GM12878 (cell line): Measurements from ENCODE around the gene WDFY3. TPM values are rescaled to one million over a fixed set of nuclear protein-coding genes. Genes with fewer than 3 reads are reported as not detected.

Experiments
- ATAC-seq: fragments of 200-7000 bp; cut with Tn5 transposase; 3 replicates; pipeline ENCODE4 v1.9.1; 2020; ENCODE audit warnings: mild to moderate bottlenecking, moderate library complexity
- BruUV-seq: library from RNA; stranded (reverse); fragments of 400-500 nt; replicated peaks from 2 replicates; lab custom pipeline; 2021; lab: Mats Ljungman, UMichigan
- CTCF ChIA-PET: fragments of 300-600 bp; sonication (Branson Sonifier 250); formaldehyde crosslinking; extraction: SDS; loops from one replicate; lab custom pipeline; 2021; ENCODE audit warnings: inconsistent platforms; lab: Yijun Ruan, JAX
- POLR2A ChIA-PET: fragments of 350-600 bp; formaldehyde crosslinking; extraction: SDS; loops from one replicate; lab custom pipeline; 2021; ENCODE audit warnings: inconsistent platforms; lab: Charles Lee
- RAD21 ChIA-PET: fragments of 300-600 bp; sonication (Branson Sonifier 250); formaldehyde crosslinking; loops from one replicate; lab custom pipeline; 2023; ENCODE audit warnings: antibody characterized with exemption; ENCODE audit not compliant: unreplicated experiment; lab: Charles Lee
- SMC1A ChIA-PET: fragments of 300-600 bp; sonication (Branson Sonifier 250); formaldehyde crosslinking; loops from one replicate; lab custom pipeline; 2023; ENCODE audit not compliant: unreplicated experiment, uncharacterized antibody; lab: Charles Lee
- DNase-seq: peaks from one replicate; pipeline ENCODE4 v3.0.0-alpha.2; 2011; ENCODE audit warnings: low read depth, low spot score
- FAIRE-seq: peaks from 3 replicates; lab custom pipeline; 2011; peaks lifted over from hg19 to GRCh38; lab: Jason Lieb, UNC
- H2AFZ ChIP-seq: 2 replicates; pipeline ENCODE4 v1.6.0; 2011; ENCODE audit warnings: low read depth, low read length, control low read depth; ENCODE audit not compliant: control insufficient read depth
- H3K27ac ChIP-seq: 2 replicates; pipeline ENCODE4 v1.5.1; 2011; ENCODE audit warnings: control low read depth; ENCODE audit not compliant: control insufficient read depth, insufficient read depth
- H3K27me3 ChIP-seq, 2 experiments: replicated peaks in 1 of 2; 2 replicates each; pipeline versions ENCODE4 v1.6.0 to v1.6.1; 2011; ENCODE audit warnings: low read length in 1 of 2; ENCODE audit not compliant: control insufficient read depth in 2 of 2, insufficient read depth in 2 of 2
- H3K36me3 ChIP-seq, 2 experiments: 2 replicates each; pipeline ENCODE4 v1.5.1; 2011; ENCODE audit warnings: low read length in 1 of 2; ENCODE audit not compliant: control insufficient read depth in 2 of 2, insufficient read depth in 2 of 2
- H3K4me1 ChIP-seq: 2 replicates; pipeline ENCODE4 v1.6.1; 2011; ENCODE audit warnings: mild to moderate bottlenecking, low read length, moderate library complexity, mixed read lengths; ENCODE audit not compliant: control insufficient read depth, insufficient read depth
- H3K4me2 ChIP-seq: 2 replicates; pipeline ENCODE4 v1.6.0; 2011; ENCODE audit warnings: control low read depth; ENCODE audit not compliant: control insufficient read depth, insufficient read depth
- H3K4me3 ChIP-seq: fragments of 200-600 bp; sonication (generic); 2 replicates; pipeline ENCODE4 v1.5.1; 2016
- H3K79me2 ChIP-seq: 2 replicates; pipeline ENCODE4 v1.6.0; 2011; ENCODE audit warnings: low read length; ENCODE audit not compliant: control insufficient read depth, insufficient read depth
- H3K9ac ChIP-seq: 2 replicates; pipeline ENCODE4 v1.8.0; 2011; ENCODE audit warnings: low read length, control low read depth, mixed read lengths; ENCODE audit not compliant: control insufficient read depth, insufficient read depth
- H3K9me3 ChIP-seq: replicated peaks from 3 replicates; pipeline ENCODE4 v1.5.1; 2011; ENCODE audit warnings: mild to moderate bottlenecking, low read length; ENCODE audit not compliant: control insufficient read depth, insufficient read depth
- H4K20me1 ChIP-seq: 2 replicates; pipeline ENCODE4 v1.6.0; 2011; ENCODE audit not compliant: control insufficient read depth, insufficient read depth
- ETV6 ChIP-seq, 2 experiments: fragments of 450-650 bp in 1 of 2; IDR thresholded peaks in 1 of 2; conservative IDR thresholded peaks in 1 of 2; 2 replicates each; pipeline ENCODE4 v1.6.1; 2014; ENCODE audit warnings: antibody characterized with exemption in 1 of 2, borderline replicate concordance in 1 of 2, low read depth in 1 of 2, mild to moderate bottlenecking in 1 of 2, moderate library complexity in 1 of 2
- GATAD2B ChIP-seq: fragments of 450-650 bp; conservative IDR thresholded peaks from 2 replicates; pipeline ENCODE4 v1.6.1; 2017; ENCODE audit warnings: low read depth, mild to moderate bottlenecking, moderate library complexity
- MEF2B ChIP-seq: fragments of 450-650 bp; IDR thresholded peaks from 2 replicates; pipeline ENCODE4 v1.6.1; 2018; ENCODE audit warnings: mild to moderate bottlenecking, moderate library complexity; ENCODE audit not compliant: partially characterized antibody, poor library complexity, severe bottlenecking
- NFXL1 ChIP-seq: fragments of 450-650 bp; IDR thresholded peaks from 2 replicates; pipeline ENCODE4 v1.6.1; 2017; ENCODE audit warnings: antibody characterized with exemption, mild to moderate bottlenecking, borderline replicate concordance
- NFYA ChIP-seq: IDR thresholded peaks from 2 replicates; pipeline ENCODE4 v1.6.1; 2011; ENCODE audit warnings: low read depth, mild to moderate bottlenecking, low read length, improper control_type of control experiment, borderline replicate concordance
- NR2C2 ChIP-seq: IDR thresholded peaks from 2 replicates; pipeline ENCODE4 v1.6.1; 2011; ENCODE audit warnings: borderline replicate concordance, low read depth; ENCODE audit not compliant: control insufficient read depth, insufficient read length
- PML ChIP-seq: IDR thresholded peaks from 2 replicates; pipeline ENCODE4 v1.6.1; 2012; ENCODE audit warnings: low read length, inconsistent platforms
- POLR2AphosphoS5 ChIP-seq: IDR thresholded peaks from 2 replicates; pipeline ENCODE4 v1.6.1; 2011; ENCODE audit warnings: mild to moderate bottlenecking, low read length, inconsistent platforms
- RBBP5 ChIP-seq: fragments of 200-600 bp; sonication (generic); conservative IDR thresholded peaks from 2 replicates; pipeline ENCODE4 v1.6.1; 2016
- RUNX3 ChIP-seq: IDR thresholded peaks from 2 replicates; pipeline ENCODE4 v1.6.1; 2012; ENCODE audit warnings: low read length, inconsistent platforms
- SPI1 ChIP-seq: IDR thresholded peaks from 2 replicates; pipeline ENCODE4 v1.6.1; 2011; ENCODE audit warnings: low read depth, mild to moderate bottlenecking, low read length, moderate library complexity, borderline replicate concordance; ENCODE audit not compliant: insufficient read depth
- SRF ChIP-seq, 2 experiments: IDR thresholded peaks; 2 replicates each; pipeline ENCODE4 v1.6.1; 2011; ENCODE audit warnings: low read depth in 2 of 2, low read length in 2 of 2, mild to moderate bottlenecking in 1 of 2, moderate library complexity in 1 of 2
- TAF1 ChIP-seq: IDR thresholded peaks from 2 replicates; pipeline ENCODE4 v1.6.1; 2011; ENCODE audit warnings: mild to moderate bottlenecking, low read depth, low read length, borderline replicate concordance
- TCF12 ChIP-seq: IDR thresholded peaks from 2 replicates; pipeline ENCODE4 v1.6.1; 2011; ENCODE audit warnings: low read depth, mild to moderate bottlenecking, low read length
- TCF3 ChIP-seq: IDR thresholded peaks from 2 replicates; pipeline ENCODE4 v1.6.1; 2012; ENCODE audit warnings: low read depth, mild to moderate bottlenecking, low read length, borderline replicate concordance; ENCODE audit not compliant: insufficient read depth
- WGBS: methylation state at CpG from one replicate; pipeline ENCODE4 v1.1.6; 2016; ENCODE audit warnings: low lambda C conversion rate; ENCODE audit not compliant: insufficient replicate concordance, insufficient coverage; ENCODE audit errors: missing lambda C conversion rate; 5-methylcytosine and 5-hydroxymethylcytosine counted together
- in situ Hi-C: fragments of 300-500 bp; cut with MboI; formaldehyde crosslinking; loops from 9 replicates; pipeline ENCODE4 v1.14.3; 2018; ENCODE audit warnings: mixed read lengths
- intact Hi-C: fragments of 100-400 bp; cut with micrococcal nuclease; formaldehyde crosslinking; loops from one replicate; pipeline ENCODE4 v1.14.2; 2022; ENCODE audit not compliant: unreplicated experiment
- polyA plus RNA-seq, 11 experiments: library from polyadenylated mRNA; depleted of rRNA in 4 of 11; unstranded in 6 of 11; stranded (reverse) in 5 of 11; fragments of >200 nt; fragmentation: Nextera tagmentation in 4 of 11; fragmentation: Illumina TruSeq in 1 of 11; extraction: Ambion mirVana in 4 of 11; extraction: Trizol in 1 of 11; gene quantifications; 1 replicate in 1 of 11; 2 replicates in 10 of 11; pipeline versions ENCODE4 v1.2.1 to v1.2.3, GENCODE V29; 2011 to 2016; ENCODE audit warnings: inconsistent platforms in 2 of 11, missing spikeins in 2 of 11, low read depth in 1 of 11
- total RNA-seq, 4 experiments: library from RNA; depleted of rRNA in 3 of 4; stranded (reverse); fragments of >200 nt in 3 of 4; fragmentation: Illumina TruSeq in 1 of 4; extraction: Trizol in 1 of 4; gene quantifications; 2 replicates each; pipeline versions ENCODE4 v1.2.1 to v1.2.3, GENCODE V29; 2013 to 2021
- TF ChIP-seq, protein P1 (sequence below): fragments of 450-650 bp; IDR thresholded peaks from 2 replicates; pipeline ENCODE4 v1.6.1; 2017; ENCODE audit warnings: mild to moderate bottlenecking, moderate library complexity
- TF ChIP-seq, protein P2 (sequence below): fragments of 150-350 bp; IDR thresholded peaks from 2 replicates; pipeline ENCODE4 v1.6.1; 2014; ENCODE audit warnings: mild to moderate bottlenecking, low read depth, low read length

WDFY3 gene
- total and polyA plus RNA-seq, 10 of the 15 experiments (the other 5 are each of a cell fraction or from before 2014, with no cell fraction given), result 0.01 to 0.23 (median 0.12) TPM; not detected in 2

DNA sequence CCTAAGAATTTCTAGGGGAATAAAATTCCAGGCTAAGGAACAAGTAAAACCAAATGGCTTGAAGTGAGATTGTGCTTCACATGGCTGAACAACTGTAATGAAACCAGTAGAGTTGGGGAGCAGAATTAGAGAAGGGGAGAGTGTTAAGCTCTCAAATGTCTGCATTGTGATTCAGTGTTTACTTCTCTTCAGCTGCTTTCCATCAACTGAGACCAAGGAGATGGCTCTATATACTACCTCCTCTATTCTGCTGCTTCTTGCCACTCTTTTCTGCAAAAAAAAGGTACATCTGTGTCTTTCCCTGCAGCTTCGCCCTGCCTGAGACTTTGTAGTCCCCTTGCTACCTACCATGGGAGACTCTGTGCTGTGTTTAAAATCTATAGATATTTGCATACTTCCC, 73.5 kb downstream of the WDFY3 start:
- no peak for ATAC-seq
- Histone ChIP-seq H3K9me3 (no peaks in the 10 kb centered on the region), H3K9ac (no peak overlapping the region), H3K4me3 (no peak overlapping the region), H4K20me1 (no peaks in the 10 kb centered on the region)
- SMC1A ChIA-PET, result no interaction called here
- in situ Hi-C loops, result no loop called here
- RAD21 ChIA-PET, result no interaction called here
- no peak for TF ChIP-seq NFXL1
- TF ChIP-seq, protein P1, sequence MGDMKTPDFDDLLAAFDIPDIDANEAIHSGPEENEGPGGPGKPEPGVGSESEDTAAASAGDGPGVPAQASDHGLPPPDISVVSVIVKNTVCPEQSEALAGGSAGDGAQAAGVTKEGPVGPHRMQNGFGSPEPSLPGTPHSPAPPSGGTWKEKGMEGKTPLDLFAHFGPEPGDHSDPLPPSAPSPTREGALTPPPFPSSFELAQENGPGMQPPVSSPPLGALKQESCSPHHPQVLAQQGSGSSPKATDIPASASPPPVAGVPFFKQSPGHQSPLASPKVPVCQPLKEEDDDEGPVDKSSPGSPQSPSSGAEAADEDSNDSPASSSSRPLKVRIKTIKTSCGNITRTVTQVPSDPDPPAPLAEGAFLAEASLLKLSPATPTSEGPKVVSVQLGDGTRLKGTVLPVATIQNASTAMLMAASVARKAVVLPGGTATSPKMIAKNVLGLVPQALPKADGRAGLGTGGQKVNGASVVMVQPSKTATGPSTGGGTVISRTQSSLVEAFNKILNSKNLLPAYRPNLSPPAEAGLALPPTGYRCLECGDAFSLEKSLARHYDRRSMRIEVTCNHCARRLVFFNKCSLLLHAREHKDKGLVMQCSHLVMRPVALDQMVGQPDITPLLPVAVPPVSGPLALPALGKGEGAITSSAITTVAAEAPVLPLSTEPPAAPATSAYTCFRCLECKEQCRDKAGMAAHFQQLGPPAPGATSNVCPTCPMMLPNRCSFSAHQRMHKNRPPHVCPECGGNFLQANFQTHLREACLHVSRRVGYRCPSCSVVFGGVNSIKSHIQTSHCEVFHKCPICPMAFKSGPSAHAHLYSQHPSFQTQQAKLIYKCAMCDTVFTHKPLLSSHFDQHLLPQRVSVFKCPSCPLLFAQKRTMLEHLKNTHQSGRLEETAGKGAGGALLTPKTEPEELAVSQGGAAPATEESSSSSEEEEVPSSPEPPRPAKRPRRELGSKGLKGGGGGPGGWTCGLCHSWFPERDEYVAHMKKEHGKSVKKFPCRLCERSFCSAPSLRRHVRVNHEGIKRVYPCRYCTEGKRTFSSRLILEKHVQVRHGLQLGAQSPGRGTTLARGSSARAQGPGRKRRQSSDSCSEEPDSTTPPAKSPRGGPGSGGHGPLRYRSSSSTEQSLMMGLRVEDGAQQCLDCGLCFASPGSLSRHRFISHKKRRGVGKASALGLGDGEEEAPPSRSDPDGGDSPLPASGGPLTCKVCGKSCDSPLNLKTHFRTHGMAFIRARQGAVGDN, result no peak
- no peak for TF ChIP-seq MEF2B
- TF ChIP-seq TCF3, result no peak
- no peak for TF ChIP-seq NFYA
- TF ChIP-seq TAF1, result no peak
- no peak for TF ChIP-seq TCF12
- TF ChIP-seq RUNX3, result no peak
- TF ChIP-seq POLR2AphosphoS5, result no peak
- TF ChIP-seq, protein P2, sequence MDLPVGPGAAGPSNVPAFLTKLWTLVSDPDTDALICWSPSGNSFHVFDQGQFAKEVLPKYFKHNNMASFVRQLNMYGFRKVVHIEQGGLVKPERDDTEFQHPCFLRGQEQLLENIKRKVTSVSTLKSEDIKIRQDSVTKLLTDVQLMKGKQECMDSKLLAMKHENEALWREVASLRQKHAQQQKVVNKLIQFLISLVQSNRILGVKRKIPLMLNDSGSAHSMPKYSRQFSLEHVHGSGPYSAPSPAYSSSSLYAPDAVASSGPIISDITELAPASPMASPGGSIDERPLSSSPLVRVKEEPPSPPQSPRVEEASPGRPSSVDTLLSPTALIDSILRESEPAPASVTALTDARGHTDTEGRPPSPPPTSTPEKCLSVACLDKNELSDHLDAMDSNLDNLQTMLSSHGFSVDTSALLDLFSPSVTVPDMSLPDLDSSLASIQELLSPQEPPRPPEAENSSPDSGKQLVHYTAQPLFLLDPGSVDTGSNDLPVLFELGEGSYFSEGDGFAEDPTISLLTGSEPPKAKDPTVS, result no peak
- TF ChIP-seq NR2C2, result no peak
- TF ChIP-seq PML, result no peak
- TF ChIP-seq SRF (IDR thresholded peaks at IDR 0.05; ENCODE audit: low read depth in 2 of 2, low read length in 2 of 2), result no peak
- TF ChIP-seq GATAD2B, result no peak
- no peak for TF ChIP-seq ETV6 (conservative IDR thresholded peaks at IDR 0.05 in 1 of 2, IDR thresholded peaks at IDR 0.05 in 1 of 2; ENCODE audit: borderline replicate concordance in 1 of 2, low read depth in 1 of 2)
- TF ChIP-seq RBBP5, result no peak
- no peak for TF ChIP-seq SPI1
- TF ChIP-seq, all 136 proteins: peak for 0
- Histone ChIP-seq H2AFZ (no peak overlapping the region), H3K27me3 (no peaks in the 10 kb centered on the region), H3K36me3 (no peaks in the 10 kb centered on the region), H3K4me2 (no peak overlapping the region), H3K27ac (no peak overlapping the region), H3K79me2 (no peaks in the 10 kb centered on the region), H3K4me1 (no peaks in the 10 kb centered on the region)
- ChIA-PET CTCF (no interaction called here), POLR2A (no interaction called here)
- DNase-seq (no peak), FAIRE-seq (no peak)
- BruUV-seq, result no TSS peak
- intact Hi-C loops, result no loop called here
- 0% methylated on average over 1 of the region's 1 CpG for WGBS
